Measurements from ENCODE around the gene SPATA22.

DNA sequence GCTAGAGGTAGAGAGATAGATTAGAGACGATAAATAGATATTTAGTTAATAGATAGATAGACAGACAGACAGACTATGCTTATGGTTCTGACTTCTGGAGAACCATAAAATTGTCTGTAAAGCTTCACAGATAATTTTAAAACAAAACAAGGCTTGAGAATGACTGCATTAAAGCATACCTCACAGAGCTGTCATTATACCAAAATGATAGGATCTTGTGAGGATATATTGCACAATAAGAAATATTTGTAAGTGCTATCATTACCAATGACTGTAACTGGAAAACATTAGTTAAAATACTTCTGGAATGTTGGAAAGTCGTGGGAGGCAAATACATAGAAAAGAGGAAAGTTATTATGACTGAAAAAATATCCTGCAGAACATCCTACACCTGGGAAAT is 69.8 kb downstream of the SPATA22 start:
- no peak for TF ChIP-seq POLR2A (IDR thresholded peaks at IDR 0.05)
- TF ChIP-seq, protein P1, sequence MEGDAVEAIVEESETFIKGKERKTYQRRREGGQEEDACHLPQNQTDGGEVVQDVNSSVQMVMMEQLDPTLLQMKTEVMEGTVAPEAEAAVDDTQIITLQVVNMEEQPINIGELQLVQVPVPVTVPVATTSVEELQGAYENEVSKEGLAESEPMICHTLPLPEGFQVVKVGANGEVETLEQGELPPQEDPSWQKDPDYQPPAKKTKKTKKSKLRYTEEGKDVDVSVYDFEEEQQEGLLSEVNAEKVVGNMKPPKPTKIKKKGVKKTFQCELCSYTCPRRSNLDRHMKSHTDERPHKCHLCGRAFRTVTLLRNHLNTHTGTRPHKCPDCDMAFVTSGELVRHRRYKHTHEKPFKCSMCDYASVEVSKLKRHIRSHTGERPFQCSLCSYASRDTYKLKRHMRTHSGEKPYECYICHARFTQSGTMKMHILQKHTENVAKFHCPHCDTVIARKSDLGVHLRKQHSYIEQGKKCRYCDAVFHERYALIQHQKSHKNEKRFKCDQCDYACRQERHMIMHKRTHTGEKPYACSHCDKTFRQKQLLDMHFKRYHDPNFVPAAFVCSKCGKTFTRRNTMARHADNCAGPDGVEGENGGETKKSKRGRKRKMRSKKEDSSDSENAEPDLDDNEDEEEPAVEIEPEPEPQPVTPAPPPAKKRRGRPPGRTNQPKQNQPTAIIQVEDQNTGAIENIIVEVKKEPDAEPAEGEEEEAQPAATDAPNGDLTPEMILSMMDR (IDR thresholded peaks at IDR 0.05): no peak
